Ascending aorta (tissue), 2 donors: ENCODE data around the gene PSMB2. TPM values are rescaled to one million over a fixed set of nuclear protein-coding genes. Genes with fewer than 3 reads are reported as not detected.

Experiments
- DNase-seq, 2 donors: peaks; one replicate each; pipeline ENCODE4 v3.0.0-alpha.2; 2019; ENCODE audit warnings: low spot score in 2 of 2
- H3K27ac ChIP-seq, 2 donors: fragments of 200-600 bp; sonication (generic); one replicate each; pipeline ENCODE4 v1.5.1; 2016 to 2017; ENCODE audit warnings: mild to moderate bottlenecking in 1 of 2
- H3K27me3 ChIP-seq: fragments of 200-600 bp; sonication (generic); one replicate; pipeline ENCODE4 v1.5.1; 2017
- H3K36me3 ChIP-seq, 2 donors: fragments of 200-600 bp; sonication (generic); one replicate each; pipeline ENCODE4 v1.5.1; 2016
- H3K4me1 ChIP-seq, 2 donors: fragments of 200-600 bp; sonication (generic); one replicate each; pipeline ENCODE4 v1.5.1; 2016 to 2017; ENCODE audit warnings: mild to moderate bottlenecking in 1 of 2
- H3K4me3 ChIP-seq, 2 donors: fragments of 200-600 bp; sonication (generic); one replicate each; pipeline ENCODE4 v1.5.1; 2016 to 2017; ENCODE audit warnings: mild to moderate bottlenecking in 1 of 2
- H3K9me3 ChIP-seq, 2 donors: fragments of 200-600 bp; sonication (generic); one replicate each; pipeline ENCODE4 v1.5.1; 2016
- CTCF ChIP-seq, 3 experiments: fragments of 200-600 bp in 2 of 3; fragments of 450-650 bp in 1 of 3; sonication (generic) in 2 of 3; IDR thresholded peaks; one replicate each; pipeline ENCODE4 v1.5.1; 2016 to 2019; ENCODE audit warnings: antibody characterized with exemption in 3 of 3, mild to moderate bottlenecking in 1 of 3, moderate library complexity in 1 of 3
- intact Hi-C: fragments of 100-400 bp; cut with DNase I; formaldehyde crosslinking; loops from one replicate; pipeline ENCODE4 v1.15.1; 2023
- total RNA-seq: library from RNA; depleted of rRNA; stranded (reverse); fragments of >200 nt; gene quantifications from one replicate; pipeline ENCODE4 v1.1.0, GENCODE V29; 2016

The PSMB2 gene
- total RNA-seq, 1 donor from 2014 or later = 54.0 TPM

- no peak for DNase-seq
- H3K4me1 ChIP-seq = peaks cover 0 to 3% of the 10 kb centered on the region in 2 donors
- no peak for TF ChIP-seq CTCF (IDR thresholded peaks at IDR 0.05)
- H3K27me3 ChIP-seq = no peaks in the 10 kb centered on the region
- no peak overlapping the region for H3K4me3 ChIP-seq
- peaks cover 58 to 71% of the 10 kb centered on the region in 2 donors for H3K36me3 ChIP-seq
- no peaks in the 10 kb centered on the region for H3K9me3 ChIP-seq
- intact Hi-C loops = no loop called here
- no peak overlapping the region for H3K27ac ChIP-seq
Observed at GRCh38 chr1:35631396-35631795, 9.9 kb downstream of the PSMB2 start.

- no peak overlapping the region for H3K4me3 ChIP-seq
- H3K4me1 ChIP-seq = peaks cover 0 to 3% of the 10 kb centered on the region in 2 donors
- intact Hi-C loops = no loop called here
- peaks cover 50 to 55% of the 10 kb centered on the region in 2 donors for H3K36me3 ChIP-seq
- no peak for DNase-seq
- no peaks in the 10 kb centered on the region for H3K27me3 ChIP-seq
- H3K9me3 ChIP-seq = no peaks in the 10 kb centered on the region
- no peak for TF ChIP-seq CTCF (IDR thresholded peaks at IDR 0.05)
- no peak overlapping the region for H3K27ac ChIP-seq
Observed at GRCh38 chr1:35629051-35629450, 12.3 kb downstream of the PSMB2 start.

- Histone ChIP-seq H3K27me3 (no peaks in the 10 kb centered on the region), H3K4me3 (no peak overlapping the region), H3K9me3 (no peaks in the 10 kb centered on the region), H3K4me1 (no peaks in the 10 kb centered on the region), H3K36me3 (peaks cover 26 to 32% of the 10 kb centered on the region in 2 donors), H3K27ac (no peak overlapping the region)
- no peak for TF ChIP-seq CTCF (IDR thresholded peaks at IDR 0.05)
- intact Hi-C loops = no loop called here
- DNase-seq = no peak
Observed at GRCh38 chr1:35623832-35624231, 17.5 kb downstream of the PSMB2 start.

GRCh38 chr1:35622510-35623178 lies 18.7 kb downstream of the PSMB2 start:
- Histone ChIP-seq H3K27ac (no peak overlapping the region), H3K4me3 (no peak overlapping the region), H3K4me1 (no peaks in the 10 kb centered on the region), H3K27me3 (no peaks in the 10 kb centered on the region), H3K9me3 (no peaks in the 10 kb centered on the region), H3K36me3 (peaks cover 36% of the 10 kb centered on the region in 2 donors)
- no peak for TF ChIP-seq CTCF (IDR thresholded peaks at IDR 0.05)
- intact Hi-C loops = no loop called here
- DNase-seq = no peak

- H3K4me3 ChIP-seq = no peak overlapping the region
- DNase-seq = no peak
- no peak overlapping the region for H3K27ac ChIP-seq
- H3K4me1 ChIP-seq = no peaks in the 10 kb centered on the region
- H3K27me3 ChIP-seq = no peaks in the 10 kb centered on the region
- intact Hi-C loops = no loop called here
- TF ChIP-seq CTCF (IDR thresholded peaks at IDR 0.05) = no peak
- no peaks in the 10 kb centered on the region for H3K9me3 ChIP-seq
- H3K36me3 ChIP-seq = peaks cover 37 to 61% of the 10 kb centered on the region in 2 donors
Observed at GRCh38 chr1:35619237-35620121, 21.8 kb downstream of the PSMB2 start.
